T-helper 2 cell treated with Interferon-gamma antibody and Interleukin-4, amounts not matched to agents 5 μg/mL and 100 μg/mL, for 36 hours (primary cell): Measurements from ENCODE around the gene SAMD3.
"Not testable (repeated sequence)": the region's sequence is repeated elsewhere in the genome, so short reads cannot be mapped to it uniquely, and the experiment has no call there.

Source experiments
- DNase-seq: peaks from one replicate; pipeline ENCODE4 v3.0.0; 2021; ENCODE audit warnings: low spot score
- H3K27ac Mint-ChIP-seq: one replicate; pipeline ENCODE4 v1.8.0; 2021; ENCODE audit warnings: mild to moderate bottlenecking, mixed read lengths
- H3K27me3 Mint-ChIP-seq: one replicate; pipeline ENCODE4 v1.8.0; 2021; ENCODE audit warnings: low read depth, mixed read lengths
- H3K36me3 Mint-ChIP-seq: one replicate; pipeline ENCODE4 v1.8.0; 2021; ENCODE audit warnings: low read depth, mixed read lengths
- H3K4me1 Mint-ChIP-seq: one replicate; pipeline ENCODE4 v1.8.0; 2021; ENCODE audit warnings: low read depth, mixed read lengths
- H3K4me3 Mint-ChIP-seq: one replicate; pipeline ENCODE4 v1.8.0; 2022; ENCODE audit warnings: mild to moderate bottlenecking, moderate library complexity, mixed read lengths
- H3K9me3 Mint-ChIP-seq: one replicate; pipeline ENCODE4 v1.8.0; 2021; ENCODE audit warnings: mixed read lengths

The SAMD3 gene

DNA sequence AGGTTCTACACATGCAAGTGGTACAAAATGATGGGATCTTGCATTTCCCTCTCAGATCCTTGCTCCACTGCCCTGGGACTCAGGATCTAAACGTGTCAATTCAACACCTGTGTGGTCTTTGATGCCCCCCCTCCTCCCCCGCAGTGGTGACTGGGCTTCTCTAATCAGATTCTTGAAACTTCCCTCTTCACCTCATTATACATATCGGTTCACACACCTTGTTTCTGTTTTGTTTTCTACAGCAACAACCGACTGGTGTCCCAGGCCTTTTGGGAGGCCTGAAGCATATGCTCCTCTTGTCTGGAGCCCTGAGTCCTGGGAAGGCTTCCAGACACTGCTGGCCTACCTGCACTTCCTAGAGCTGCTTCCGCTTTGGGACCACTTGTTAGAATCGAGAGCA, 20.0 kb downstream of the SAMD3 start:
- Mint-ChIP-seq H3K27me3 (no peaks in the 10 kb centered on the region), H3K4me3 (peak overlapping the region; percentile 24), H3K36me3 (peaks cover 72% of the 10 kb centered on the region), H3K4me1 (peaks cover 23% of the 10 kb centered on the region), H3K27ac (peak overlapping the region; percentile 28), H3K9me3 (peaks cover 3% of the 10 kb centered on the region)
- no peak for DNase-seq

DNA sequence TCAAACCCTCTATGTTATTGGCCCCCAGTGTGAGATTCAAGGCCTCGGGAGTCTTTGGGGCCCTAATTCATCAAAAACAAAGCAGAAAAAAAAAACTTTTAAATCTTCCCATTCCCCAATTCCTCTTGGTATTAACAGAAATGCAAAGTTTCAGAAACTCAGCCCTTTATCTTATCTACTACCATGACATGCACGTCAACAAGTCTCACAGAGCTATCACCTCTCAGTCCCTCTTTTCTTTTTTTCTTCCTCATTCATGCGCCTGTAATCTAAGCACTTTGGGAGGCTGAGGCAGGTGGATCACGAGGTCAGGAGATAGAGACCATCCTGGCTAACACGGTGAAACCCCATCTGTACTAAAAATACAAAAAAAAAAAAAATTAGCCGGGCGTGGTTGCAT, 22.7 kb downstream of the SAMD3 start:
- no peak for DNase-seq
- peaks cover 70% of the 10 kb centered on the region for H3K36me3 Mint-ChIP-seq
- peaks cover 3% of the 10 kb centered on the region for H3K9me3 Mint-ChIP-seq
- H3K4me3 Mint-ChIP-seq, result no peak overlapping the region
- no peak overlapping the region for H3K27ac Mint-ChIP-seq
- H3K27me3 Mint-ChIP-seq, result no peaks in the 10 kb centered on the region
- peaks cover 23% of the 10 kb centered on the region for H3K4me1 Mint-ChIP-seq

DNA sequence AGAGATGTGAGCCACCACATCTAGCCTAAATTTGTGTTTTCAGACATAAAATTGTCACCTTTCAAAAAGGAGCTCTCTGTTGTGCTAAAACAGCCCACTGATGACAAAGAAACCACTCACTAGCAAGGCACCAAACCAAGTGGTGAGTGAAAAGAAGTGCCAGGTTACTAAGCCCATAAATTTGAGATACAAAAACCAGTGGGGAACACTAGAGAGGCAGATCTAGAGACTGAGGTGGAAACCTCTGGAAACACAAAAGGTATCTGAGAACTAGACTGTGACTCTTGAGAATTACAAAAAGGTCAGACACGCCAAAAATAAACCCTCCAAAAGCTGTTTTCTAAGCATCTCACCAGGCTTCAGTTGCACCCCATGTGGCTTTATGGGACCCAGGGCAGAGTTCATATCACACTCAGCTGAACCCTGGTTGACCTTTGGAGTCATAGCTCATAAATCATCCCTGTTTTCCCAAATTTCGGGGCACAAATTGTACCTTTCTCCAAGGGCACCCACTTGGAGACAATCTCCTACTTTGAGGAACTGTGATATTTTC, 24.2 kb downstream of the SAMD3 start:
- Mint-ChIP-seq H3K4me1 (peaks cover 23% of the 10 kb centered on the region), H3K36me3 (peaks cover 73% of the 10 kb centered on the region), H3K4me3 (no peak overlapping the region), H3K27ac (no peak overlapping the region), H3K9me3 (peaks cover 3% of the 10 kb centered on the region), H3K27me3 (no peaks in the 10 kb centered on the region)
- DNase-seq, result no peak

DNA sequence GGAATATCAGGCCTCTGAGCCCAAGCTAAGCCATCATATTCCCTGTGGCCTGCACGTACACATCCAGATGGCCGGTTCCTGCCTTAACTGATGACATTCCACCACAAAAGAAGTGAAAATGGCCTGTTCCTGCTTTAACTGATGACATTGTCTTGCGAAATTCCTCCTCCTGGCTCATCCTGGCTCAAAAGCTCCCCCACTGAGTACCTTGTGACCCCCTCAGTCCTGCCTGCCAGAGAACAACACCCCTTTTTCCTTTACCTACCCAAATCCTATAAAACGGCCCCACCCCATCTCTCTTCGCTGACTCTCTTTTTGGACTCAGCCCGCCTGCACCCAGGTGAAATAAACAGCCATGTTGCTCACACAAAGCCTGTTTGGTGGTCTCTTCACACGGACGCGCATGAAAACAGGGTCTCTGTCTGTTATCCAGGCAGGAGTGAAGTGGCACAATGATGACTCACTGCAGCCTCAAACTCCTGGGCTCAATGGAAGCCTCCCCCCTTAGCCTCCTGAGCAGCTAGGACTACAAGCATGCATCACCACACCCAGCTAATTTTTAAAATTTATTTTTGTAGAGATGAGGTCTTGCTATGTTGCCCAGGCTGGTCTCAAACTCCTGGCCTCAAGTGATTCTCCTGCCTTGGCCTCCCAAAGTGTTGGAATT, 24.8 kb downstream of the SAMD3 start:
- H3K27ac Mint-ChIP-seq, DNase-seq, H3K4me3 Mint-ChIP-seq, H3K9me3 Mint-ChIP-seq, H3K27me3 Mint-ChIP-seq: not testable (repeated sequence)
- Mint-ChIP-seq H3K36me3 (peaks cover 73% of the 10 kb centered on the region), H3K4me1 (peaks cover 22% of the 10 kb centered on the region)

DNA sequence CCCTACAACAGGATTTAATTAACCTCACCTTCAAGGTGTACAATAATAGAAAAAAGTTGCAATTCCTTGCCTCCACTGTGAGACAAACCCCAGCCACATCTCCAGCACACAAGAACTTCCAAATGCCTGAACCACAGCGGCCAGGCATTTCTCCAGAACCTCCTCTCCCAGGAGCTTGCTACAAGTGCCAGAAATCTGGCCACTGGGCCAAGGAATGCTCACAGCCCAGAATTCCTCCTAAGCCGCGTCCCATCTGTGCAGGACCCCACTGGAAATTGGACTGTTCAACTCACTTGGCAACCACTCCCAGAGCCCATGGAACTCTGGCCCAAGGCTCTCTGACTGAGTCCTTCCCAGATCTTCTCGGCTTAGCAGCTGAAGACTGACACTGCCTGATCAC, 28.3 kb downstream of the SAMD3 start:
- not testable (repeated sequence) for H3K27me3 Mint-ChIP-seq, H3K27ac Mint-ChIP-seq, DNase-seq, H3K4me3 Mint-ChIP-seq, H3K9me3 Mint-ChIP-seq
- Mint-ChIP-seq H3K4me1 (peaks cover 19% of the 10 kb centered on the region), H3K36me3 (peaks cover 78% of the 10 kb centered on the region)

DNA sequence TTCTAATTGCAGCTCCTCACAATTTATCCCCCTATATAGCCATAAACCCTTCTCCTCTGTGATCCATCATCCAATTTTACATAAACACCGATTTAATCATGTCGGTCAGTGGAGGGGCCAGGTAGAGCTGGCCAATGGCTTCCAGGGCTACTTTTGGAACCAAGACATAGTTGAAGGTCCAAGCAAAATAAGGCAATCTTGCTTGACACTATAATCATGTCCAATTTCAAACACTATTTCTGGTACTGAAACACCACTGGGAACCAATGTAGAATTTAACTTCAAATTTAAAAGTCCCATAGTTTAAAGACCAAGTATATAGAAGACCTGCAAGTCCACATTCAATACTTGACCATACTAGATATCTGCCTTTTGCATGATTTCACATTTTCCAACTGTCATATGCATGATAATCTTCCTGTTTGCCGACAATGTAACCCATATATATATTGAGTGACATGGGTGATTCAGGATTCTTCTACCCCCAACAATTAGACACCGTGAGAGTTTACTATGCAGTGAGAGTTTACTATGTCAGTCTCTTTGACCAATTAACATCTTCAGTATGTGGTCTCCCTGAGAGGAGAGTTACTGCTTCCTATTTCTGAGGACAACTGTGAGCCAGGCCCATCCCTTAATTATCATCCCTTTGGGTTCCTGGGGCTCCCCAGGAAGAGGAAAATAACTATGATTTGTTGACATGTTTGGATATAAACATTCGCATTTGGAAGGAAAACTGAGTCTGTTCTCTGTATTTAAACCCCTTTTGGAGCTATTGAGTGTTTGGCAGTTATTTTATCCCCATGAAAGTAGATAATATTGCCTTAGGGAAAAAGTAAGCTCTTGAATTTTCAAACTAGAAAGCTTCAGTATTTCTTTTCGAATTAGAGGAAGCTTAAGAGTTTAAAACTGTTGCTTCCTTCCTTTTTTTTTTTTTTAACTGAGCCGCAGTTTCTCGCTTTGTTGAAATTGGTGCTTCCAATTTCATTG, 31.8 kb downstream of the SAMD3 start:
- H3K4me1 Mint-ChIP-seq, result peaks cover 46% of the 10 kb centered on the region
- DNase-seq, result no peak
- no peaks in the 10 kb centered on the region for H3K27me3 Mint-ChIP-seq
- peaks cover 9% of the 10 kb centered on the region for H3K9me3 Mint-ChIP-seq
- no peak overlapping the region for H3K4me3 Mint-ChIP-seq
- H3K27ac Mint-ChIP-seq, result no peak overlapping the region
- peaks cover 88% of the 10 kb centered on the region for H3K36me3 Mint-ChIP-seq

DNA sequence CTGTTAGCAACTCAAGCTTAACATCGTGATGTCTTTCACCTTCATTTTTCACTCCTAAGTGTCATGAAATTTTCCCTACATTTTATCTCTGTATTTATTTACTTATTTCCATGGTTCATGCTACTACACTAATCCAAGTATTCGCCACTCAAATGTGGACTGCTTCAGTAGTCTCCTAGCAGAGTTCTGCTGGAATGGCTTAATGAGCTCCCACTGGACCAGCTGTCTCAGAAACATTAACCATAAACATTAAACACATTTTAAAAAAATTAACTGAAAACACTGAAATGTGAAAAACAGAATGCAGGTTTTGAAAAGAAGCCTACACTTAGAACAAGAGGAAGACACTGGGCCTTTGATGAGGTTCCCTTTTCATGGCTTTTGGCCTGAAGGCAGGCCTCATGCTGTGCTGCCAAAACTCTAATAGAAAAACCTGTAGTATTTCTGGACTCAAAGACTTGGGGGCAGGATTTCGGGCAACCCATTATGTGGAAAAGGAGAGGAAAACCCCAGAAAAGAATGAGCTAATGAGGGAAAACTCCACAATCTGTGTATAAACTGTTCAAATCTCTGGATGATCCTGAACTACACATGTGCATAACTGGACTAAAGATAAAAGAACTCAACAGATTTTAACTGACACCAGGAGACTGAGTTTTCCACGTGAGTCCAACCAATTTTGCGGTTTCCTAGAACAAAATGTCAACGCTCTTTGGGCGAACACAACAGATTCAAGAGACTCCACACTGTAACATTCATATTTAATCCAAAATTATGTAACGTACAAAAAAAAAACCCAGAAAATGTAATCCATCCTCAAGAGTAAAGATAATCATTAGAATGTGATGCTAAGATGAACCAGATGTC, 33.0 kb downstream of the SAMD3 start:
- Mint-ChIP-seq H3K4me1 (peaks cover 52% of the 10 kb centered on the region), H3K36me3 (peaks cover 82% of the 10 kb centered on the region), H3K4me3 (no peak overlapping the region), H3K27me3 (no peaks in the 10 kb centered on the region), H3K27ac (no peak overlapping the region), H3K9me3 (peaks cover 9% of the 10 kb centered on the region)
- no peak for DNase-seq

DNA sequence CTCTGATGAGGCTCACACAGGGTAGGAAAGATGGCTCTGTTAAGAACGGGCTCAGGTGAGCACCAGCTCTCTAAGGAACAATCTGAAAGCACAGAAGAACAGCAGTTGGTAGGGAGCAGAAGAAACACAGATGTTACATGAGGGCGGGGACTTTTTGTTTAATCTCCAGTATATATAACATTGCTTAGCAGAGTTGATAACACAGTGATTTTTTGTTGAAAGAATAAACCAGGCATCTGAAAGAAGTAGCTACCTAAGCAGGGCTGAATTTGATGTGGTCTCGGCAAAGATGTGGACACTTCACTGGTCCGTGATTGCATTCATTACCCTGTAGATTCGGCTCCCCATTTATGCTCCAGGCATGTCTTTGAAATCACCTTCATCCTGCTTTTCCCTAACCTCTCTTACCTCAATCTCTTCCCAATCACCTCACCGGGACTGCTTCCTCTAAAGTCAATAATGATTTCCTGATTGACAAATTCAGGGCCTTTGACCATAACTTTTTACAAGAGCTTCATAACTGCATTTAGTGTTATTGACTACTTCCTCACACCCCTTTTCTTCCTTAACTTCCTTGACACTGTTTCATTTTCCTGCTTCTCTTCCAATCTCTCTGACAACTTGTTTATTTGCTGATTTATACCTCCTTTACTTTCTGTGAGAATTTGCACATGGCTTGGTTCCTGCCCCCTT, 34.4 kb downstream of the SAMD3 start:
- Mint-ChIP-seq H3K27ac (peak overlapping the region; percentile 52), H3K4me1 (peaks cover 57% of the 10 kb centered on the region), H3K36me3 (peaks cover 74% of the 10 kb centered on the region), H3K9me3 (peaks cover 9% of the 10 kb centered on the region), H3K4me3 (no peak overlapping the region), H3K27me3 (no peaks in the 10 kb centered on the region)
- no peak for DNase-seq

DNA sequence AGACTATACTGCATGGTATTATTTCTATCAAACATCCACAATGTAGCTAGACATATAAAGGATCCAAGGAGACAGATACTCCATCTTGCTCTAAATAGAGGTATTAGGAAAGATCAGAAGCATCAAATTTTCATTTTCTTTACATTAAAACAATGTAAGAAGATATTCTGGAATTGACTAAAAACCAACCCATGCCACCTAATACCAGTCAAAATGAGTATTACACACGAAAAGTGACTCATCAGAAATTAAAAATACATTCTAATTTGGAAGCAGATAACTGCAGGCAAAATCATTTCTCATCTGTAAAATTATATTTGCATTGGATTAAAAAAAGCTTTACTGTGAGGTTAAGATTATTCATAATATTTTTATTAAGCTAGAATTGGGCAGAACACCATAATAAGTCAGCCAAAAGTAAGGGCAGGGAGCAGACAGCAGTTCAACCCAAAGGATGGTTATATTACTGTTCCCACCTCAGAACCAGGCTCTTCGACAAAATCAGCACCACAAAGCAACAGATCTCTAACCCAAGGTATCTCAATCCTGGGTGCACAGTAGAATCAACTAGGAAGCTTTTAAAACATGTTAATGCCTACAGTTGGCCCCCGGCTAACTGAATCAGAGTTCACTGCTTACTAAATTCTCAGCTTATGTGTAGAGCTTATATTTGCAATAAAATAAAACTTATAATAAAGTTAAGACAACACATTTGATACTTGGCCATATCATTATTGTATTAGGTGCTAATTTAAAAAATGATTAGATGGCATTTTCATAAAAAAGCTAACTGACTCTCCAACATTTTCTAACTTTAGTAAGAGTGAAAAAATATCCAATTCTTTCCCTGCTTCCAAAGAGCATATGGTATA, 35.2 kb downstream of the SAMD3 start:
- no peak overlapping the region for H3K27ac Mint-ChIP-seq
- DNase-seq, result peak; percentile 6
- H3K27me3 Mint-ChIP-seq, result no peaks in the 10 kb centered on the region
- H3K36me3 Mint-ChIP-seq, result peaks cover 70% of the 10 kb centered on the region
- H3K9me3 Mint-ChIP-seq, result peaks cover 9% of the 10 kb centered on the region
- H3K4me1 Mint-ChIP-seq, result peaks cover 59% of the 10 kb centered on the region
- no peak overlapping the region for H3K4me3 Mint-ChIP-seq

DNA sequence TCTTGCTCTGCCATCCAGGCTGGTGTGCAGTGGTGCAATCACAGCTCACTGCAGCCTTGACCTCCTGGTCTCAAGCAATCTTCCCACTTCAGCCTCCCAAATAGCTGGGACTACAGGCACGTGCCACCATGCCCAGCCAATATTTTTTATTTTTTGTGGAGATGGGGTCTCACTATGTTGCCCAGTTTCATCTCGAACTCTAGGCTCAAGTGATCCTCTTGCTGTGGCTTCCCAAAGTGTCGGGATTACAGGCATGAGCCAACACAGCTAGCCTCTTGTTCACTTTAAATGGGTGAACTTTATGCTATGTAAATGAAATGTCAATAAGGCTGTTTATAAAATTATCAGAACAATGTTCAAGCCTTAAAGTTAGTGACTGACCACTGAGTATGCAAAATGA, 37.1 kb downstream of the SAMD3 start:
- Mint-ChIP-seq H3K4me1 (peaks cover 54% of the 10 kb centered on the region), H3K27ac (peak overlapping the region; percentile 17), H3K9me3 (peaks cover 8% of the 10 kb centered on the region), H3K27me3 (no peaks in the 10 kb centered on the region), H3K36me3 (peaks cover 70% of the 10 kb centered on the region), H3K4me3 (peak overlapping the region; percentile 21)
- DNase-seq, result no peak

DNA sequence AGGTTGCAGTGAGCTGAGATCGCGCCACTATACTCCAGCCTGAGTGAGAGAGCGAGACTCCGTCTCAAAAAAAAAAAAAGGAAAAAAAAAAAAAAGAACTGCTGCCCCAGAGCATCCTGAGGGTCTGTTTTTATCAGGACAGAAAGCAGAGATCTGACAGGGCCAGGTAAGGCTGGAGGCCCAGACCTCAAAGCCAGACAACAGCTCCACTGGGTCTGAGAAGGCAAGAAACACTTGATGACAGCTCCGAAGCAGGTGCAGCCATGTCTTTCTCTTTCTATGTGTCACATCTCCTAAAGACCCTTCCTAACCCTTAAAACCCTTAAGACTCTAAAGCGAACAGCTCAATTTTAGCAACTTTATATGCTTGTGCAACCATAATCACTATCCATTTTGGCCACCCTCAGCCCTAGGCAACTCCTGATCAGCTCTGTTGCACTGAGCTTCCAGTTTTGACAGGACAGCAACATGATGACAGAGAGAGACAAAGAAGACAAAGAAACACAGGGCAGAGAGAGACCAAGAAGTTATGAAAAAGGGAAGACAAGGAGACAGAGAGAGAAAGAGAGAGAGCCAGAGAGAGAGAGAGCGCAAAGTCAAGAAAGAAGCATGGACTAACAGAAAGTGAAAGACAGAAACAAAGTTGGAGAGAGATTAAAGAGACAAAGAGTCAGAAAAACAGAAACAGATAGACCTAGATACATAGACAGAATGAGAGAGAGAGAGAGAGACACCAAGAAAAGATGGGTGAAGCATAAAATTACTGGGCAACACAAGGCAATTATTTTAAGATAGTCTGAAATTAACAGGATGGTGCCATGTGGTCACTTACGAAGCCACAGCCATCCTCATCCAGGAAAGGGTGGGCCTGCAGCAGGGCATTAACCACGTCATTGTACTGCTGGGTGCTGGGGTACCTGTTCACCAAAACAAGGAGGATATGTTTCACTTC, 39.2 kb downstream of the SAMD3 start:
- peaks cover 63% of the 10 kb centered on the region for H3K36me3 Mint-ChIP-seq

More for the DNA sequence above, 39.2 kb downstream of the SAMD3 start:
- Mint-ChIP-seq H3K27me3 (no peaks in the 10 kb centered on the region), H3K27ac (peak overlapping the region; percentile 93), H3K4me3 (peak overlapping the region; percentile 70), H3K9me3 (peaks cover 4% of the 10 kb centered on the region), H3K4me1 (peaks cover 53% of the 10 kb centered on the region)
- DNase-seq, result peak; percentile 40
